Measurements from ENCODE around the gene ASXL3. TPM values are rescaled to one million over a fixed set of nuclear protein-coding genes. Genes with fewer than 3 reads are reported as not detected.

The ASXL3 gene
- polyA plus RNA-seq: under 1 TPM; 0.11 to 0.24 (median 0.18) TPM

- 0 to 1% (median 1%) methylated on average over 27 to 83 of the region's 103 CpGs for WGBS, 3 donors
- H3K27ac ChIP-seq (ENCODE audit: low read depth, low read length): no peak within 1 kb of the TSS
Observed at GRCh38 chr18:33577685-33578517, at the start of gene ASXL3. TSS of gene ASXL3 (plus strand) at chr18:33578219. CDS start at chr18:33578632, 413 bp downstream.

- no peak overlapping the region for H3K27ac ChIP-seq (ENCODE audit: low read depth, low read length)
- 65 to 66% (median 65%) methylated on average over 1 of the region's 1 CpG for WGBS, 3 donors
Observed at GRCh38 chr18:33532978-33533377, 45.0 kb upstream of the ASXL3 start.

GRCh38 chr18:33536904-33537303 lies 41.1 kb upstream of the ASXL3 start:
- H3K27ac ChIP-seq (ENCODE audit: low read depth, low read length): no peak overlapping the region
- 56 to 79% (median 74%) methylated on average over 1 of the region's 1 CpG for WGBS, 3 donors

GRCh38 chr18:33538418-33539042 lies 39.5 kb upstream of the ASXL3 start:
- no peak overlapping the region for H3K27ac ChIP-seq (ENCODE audit: low read depth, low read length)
- 72 to 89% (median 82%) methylated on average over 6 of the region's 6 CpGs for WGBS, 3 donors

- 49 to 80% (median 52%) methylated on average over 2 of the region's 2 CpGs for WGBS, 3 donors
Observed at GRCh38 chr18:33540392-33540791, 37.6 kb upstream of the ASXL3 start.

GRCh38 chr18:33541316-33541715 lies 36.7 kb upstream of the ASXL3 start:
- H3K27ac ChIP-seq (ENCODE audit: low read depth, low read length): no peak overlapping the region
- WGBS, 3 donors: 37 to 59% (median 57%) methylated on average over 3 of the region's 3 CpGs

More at GRCh38 chr18:33540392-33540791, 37.6 kb upstream of the ASXL3 start:
- no peak overlapping the region for H3K27ac ChIP-seq (ENCODE audit: low read depth, low read length)

- WGBS, 3 donors: 90 to 98% (median 97%) methylated on average over 2 of the region's 2 CpGs
- no peak overlapping the region for H3K27ac ChIP-seq (ENCODE audit: low read depth, low read length)
Observed at GRCh38 chr18:33556846-33557245, 21.2 kb upstream of the ASXL3 start.

- no peak overlapping the region for H3K27ac ChIP-seq (ENCODE audit: low read depth, low read length)
- 90 to 99% (median 91%) methylated on average over 3 of the region's 3 CpGs for WGBS, 3 donors
Observed at GRCh38 chr18:33557706-33558105, 20.3 kb upstream of the ASXL3 start.

GRCh38 chr18:33558529-33558928 lies 19.5 kb upstream of the ASXL3 start:
- 74 to 81% (median 79%) methylated on average over 1 of the region's 1 CpG for WGBS, 3 donors

GRCh38 chr18:33560686-33561370 lies 17.2 kb upstream of the ASXL3 start:
- WGBS, 3 donors: 63 to 82% (median 66%) methylated on average over 4 of the region's 4 CpGs
- no peak overlapping the region for H3K27ac ChIP-seq (ENCODE audit: low read depth, low read length)

More at GRCh38 chr18:33558529-33558928, 19.5 kb upstream of the ASXL3 start:
- no peak overlapping the region for H3K27ac ChIP-seq (ENCODE audit: low read depth, low read length)

- H3K27ac ChIP-seq (ENCODE audit: low read depth, low read length): no peak overlapping the region
- 25 to 70% (median 62%) methylated on average over 1 of the region's 1 CpG for WGBS, 3 donors
Observed at GRCh38 chr18:33562741-33563140, 15.3 kb upstream of the ASXL3 start.

GRCh38 chr18:33567705-33568104 lies 10.3 kb upstream of the ASXL3 start:
- WGBS, 3 donors: 43 to 93% (median 92%) methylated on average over 1 of the region's 1 CpG
- H3K27ac ChIP-seq (ENCODE audit: low read depth, low read length): no peak overlapping the region

GRCh38 chr18:33571998-33572787 lies 5.8 kb upstream of the ASXL3 start:
- WGBS, 3 donors: 89 to 94% (median 92%) methylated on average over 4 of the region's 4 CpGs
- H3K27ac ChIP-seq (ENCODE audit: low read depth, low read length): no peak overlapping the region

- WGBS, 3 donors: 75 to 87% (median 85%) methylated on average over 3 of the region's 3 CpGs
- H3K27ac ChIP-seq (ENCODE audit: low read depth, low read length): no peak overlapping the region
Observed at GRCh38 chr18:33573193-33573592, 4.8 kb upstream of the ASXL3 start.

GRCh38 chr18:33575451-33575850 lies 2.6 kb upstream of the ASXL3 start:
- H3K27ac ChIP-seq (ENCODE audit: low read depth, low read length): no peak overlapping the region

GRCh38 chr18:33576999-33577646 lies 896 bp upstream of the ASXL3 start:
- no peak overlapping the region for H3K27ac ChIP-seq (ENCODE audit: low read depth, low read length)
- 9 to 16% (median 16%) methylated on average over 5 of the region's 5 CpGs for WGBS, 3 donors

- 0 to 1% (median 1%) methylated on average over 65 to 80 of the region's 80 CpGs for WGBS, 3 donors
- H3K27ac ChIP-seq (ENCODE audit: low read depth, low read length): no peak overlapping the region
Observed at GRCh38 chr18:33578518-33579348, 714 bp downstream of the ASXL3 start.
